Liver (tissue), 9 donors: Measurements from ENCODE around the gene FSIP1. TPM values are rescaled to one million over a fixed set of nuclear protein-coding genes. Genes with fewer than 3 reads are reported as not detected.

ENCODE experiments used
- DNase-seq: peaks from one replicate; pipeline ENCODE4 v3.0.0-alpha.2; 2017; ENCODE audit warnings: low spot score
- H3K27ac ChIP-seq, 2 donors: one replicate each; pipeline ENCODE4 v1.7.0; 2013; ENCODE audit warnings: inconsistent platforms in 2 of 2, low read length in 2 of 2, control low read depth in 1 of 2, low read depth in 1 of 2, mild to moderate bottlenecking in 1 of 2
- H3K27me3 ChIP-seq, 4 donors: one replicate each; pipeline versions ENCODE4 v1.6.1 to v1.7.0; 2013; ENCODE audit warnings: low read length in 3 of 4, inconsistent platforms in 1 of 4, mild to moderate bottlenecking in 1 of 4, moderate library complexity in 1 of 4; ENCODE audit not compliant: control insufficient read depth in 4 of 4, insufficient read depth in 4 of 4
- H3K36me3 ChIP-seq, 4 donors: one replicate each; pipeline versions ENCODE4 v1.6.1 to v1.7.0; 2013; ENCODE audit warnings: low read length in 3 of 4, mild to moderate bottlenecking in 3 of 4, low read depth in 1 of 4, moderate library complexity in 1 of 4; ENCODE audit not compliant: control insufficient read depth in 4 of 4, insufficient read depth in 3 of 4
- H3K4me1 ChIP-seq, 4 donors: one replicate each; pipeline versions ENCODE4 v1.6.1 to v1.7.0; 2013; ENCODE audit warnings: low read length in 3 of 4, mild to moderate bottlenecking in 3 of 4, moderate library complexity in 1 of 4; ENCODE audit not compliant: control insufficient read depth in 4 of 4, insufficient read depth in 4 of 4
- H3K4me3 ChIP-seq, 3 donors: one replicate each; pipeline versions ENCODE4 v1.6.1 to v1.7.0; 2013; ENCODE audit warnings: low read length in 3 of 3, control low read depth in 1 of 3, low read depth in 1 of 3, mild to moderate bottlenecking in 1 of 3
- H3K9ac ChIP-seq, 2 donors: one replicate each; pipeline ENCODE4 v1.7.0; 2013; ENCODE audit warnings: low read length in 2 of 2, mild to moderate bottlenecking in 2 of 2, moderate library complexity in 2 of 2, control low read depth in 1 of 2, low read depth in 1 of 2
- H3K9me3 ChIP-seq, 4 donors: one replicate each; pipeline versions ENCODE4 v1.6.1 to v1.7.0; 2013; ENCODE audit warnings: low read length in 3 of 4; ENCODE audit not compliant: control insufficient read depth in 4 of 4
- ATF3 ChIP-seq: IDR thresholded peaks from 2 replicates; pipeline ENCODE4 v1.6.1; 2016; ENCODE audit warnings: antibody characterized with exemption
- CTCF ChIP-seq: fragments of 150-350 bp; IDR thresholded peaks from 2 replicates; pipeline ENCODE4 v1.5.1; 2017; ENCODE audit warnings: improper control_type of control experiment, low read depth, low read length; ENCODE audit not compliant: missing input control
- EGR1 ChIP-seq, 2 donors: IDR thresholded peaks; 2 replicates each; pipeline ENCODE4 v1.6.1; 2016 to 2018; ENCODE audit warnings: antibody characterized with exemption in 2 of 2, low read depth in 2 of 2
- FOXA2 ChIP-seq: IDR thresholded peaks from 2 replicates; pipeline ENCODE4 v1.6.1; 2016; ENCODE audit warnings: antibody characterized with exemption
- HNF4G ChIP-seq: IDR thresholded peaks from 2 replicates; pipeline ENCODE4 v1.6.1; 2016; ENCODE audit warnings: antibody characterized with exemption
- JUND ChIP-seq, 2 donors: IDR thresholded peaks; 2 replicates each; pipeline ENCODE4 v1.6.1; 2016; ENCODE audit warnings: antibody characterized with exemption in 2 of 2
- NR2F2 ChIP-seq: IDR thresholded peaks from 2 replicates; pipeline ENCODE4 v1.6.1; 2016; ENCODE audit warnings: antibody characterized with exemption
- RAD21 ChIP-seq, 2 donors: IDR thresholded peaks; 2 replicates each; pipeline ENCODE4 v1.6.1; 2016; ENCODE audit warnings: antibody characterized with exemption in 2 of 2, mild to moderate bottlenecking in 2 of 2
- REST ChIP-seq: IDR thresholded peaks from 2 replicates; pipeline ENCODE4 v1.6.1; 2016; ENCODE audit warnings: antibody characterized with exemption, mild to moderate bottlenecking
- RXRA ChIP-seq, 2 donors: IDR thresholded peaks; 2 replicates each; pipeline ENCODE4 v1.6.1; 2017 to 2018; ENCODE audit warnings: antibody characterized with exemption in 2 of 2, mild to moderate bottlenecking in 1 of 2
- SP1 ChIP-seq: IDR thresholded peaks from 2 replicates; pipeline ENCODE4 v1.6.1; 2018; ENCODE audit warnings: antibody characterized with exemption, mild to moderate bottlenecking
- TAF1 ChIP-seq: conservative IDR thresholded peaks from 2 replicates; pipeline ENCODE4 v1.6.1; 2016; ENCODE audit warnings: antibody characterized with exemption, mild to moderate bottlenecking
- YY1 ChIP-seq: IDR thresholded peaks from 2 replicates; pipeline ENCODE4 v1.6.1; 2016; ENCODE audit warnings: antibody characterized with exemption, mild to moderate bottlenecking
- ZBTB33 ChIP-seq: IDR thresholded peaks from 2 replicates; pipeline ENCODE4 v1.6.1; 2016; ENCODE audit warnings: antibody characterized with exemption
- WGBS: extraction: QIAGEN DNeasy Blood & Tissue Kit; methylation state at CpG from one replicate; pipeline ENCODE4 v1.1.7; 2013; 5-methylcytosine and 5-hydroxymethylcytosine counted together
- polyA plus RNA-seq, 2 donors: library from polyadenylated mRNA; stranded (reverse) in 1 of 2; unstranded in 1 of 2; fragments of 200-250 nt in 1 of 2; fragments of >200 nt in 1 of 2; fragmentation: Nextera tagmentation in 1 of 2; extraction: Ambion mirVana in 1 of 2; gene quantifications; one replicate each; pipeline versions ENCODE4 v1.2.1 to v1.2.3, GENCODE V29; 2013 to 2015
- total RNA-seq, 2 donors: library from RNA; depleted of rRNA; stranded (reverse); fragments of >200 nt; gene quantifications; one replicate each; pipeline ENCODE4 v1.2.3, GENCODE V29; 2014
- donor health status: healthy.
- donor health status: healthy.
- donor health status: healthy.
- donor health status: healthy.
- donor health status: healthy.

The FSIP1 gene
- total and polyA plus RNA-seq, 4 donors = 0.05 to 0.29 (median 0.13) TPM

- H3K27me3 ChIP-seq = no peaks in the 10 kb centered on the region
- no peak for DNase-seq
- H3K4me1 ChIP-seq = no peaks in the 10 kb centered on the region
- no peak for TF ChIP-seq FOXA2
- no peak for TF ChIP-seq NR2F2
- no peak for TF ChIP-seq RAD21 (IDR thresholded peaks at IDR 0.05)
- TF ChIP-seq REST = no peak
- no peak for TF ChIP-seq YY1
- TF ChIP-seq ZBTB33 = no peak
- no peak for TF ChIP-seq RXRA (IDR thresholded peaks at IDR 0.05)
- TF ChIP-seq CTCF = no peak
- no peak for TF ChIP-seq ATF3
- TF ChIP-seq JUND (IDR thresholded peaks at IDR 0.05) = no peak
- TF ChIP-seq EGR1 (IDR thresholded peaks at IDR 0.05; ENCODE audit: low read depth in 2 of 2) = no peak
- no peak for TF ChIP-seq TAF1
- no peak for TF ChIP-seq SP1
- TF ChIP-seq HNF4G = no peak
- H3K36me3 ChIP-seq = peaks cover 0 to 2% (median 0%) of the 10 kb centered on the region in 4 donors
- H3K27ac ChIP-seq = no peak overlapping the region
- no peak overlapping the region for H3K4me3 ChIP-seq
- H3K9me3 ChIP-seq = no peaks in the 10 kb centered on the region
- WGBS = 94% methylated on average over 3 of the region's 3 CpGs
- no peak overlapping the region for H3K9ac ChIP-seq
These were observed 43.6 kb downstream of the FSIP1 start for GRCh38 chr15:39738998-39739397.

- no peaks in the 10 kb centered on the region for H3K9me3 ChIP-seq
- H3K4me1 ChIP-seq = no peaks in the 10 kb centered on the region
- H3K36me3 ChIP-seq = peaks cover 0 to 2% (median 0%) of the 10 kb centered on the region in 4 donors
- DNase-seq = no peak
- H3K4me3 ChIP-seq = no peak overlapping the region
- H3K27me3 ChIP-seq = no peaks in the 10 kb centered on the region
- H3K9ac ChIP-seq = no peak overlapping the region
- 69% methylated on average over 4 of the region's 4 CpGs for WGBS
- no peak overlapping the region for H3K27ac ChIP-seq
- TF ChIP-seq RAD21 (IDR thresholded peaks at IDR 0.05) (no peak), EGR1 (IDR thresholded peaks at IDR 0.05; ENCODE audit: low read depth in 2 of 2) (no peak), CTCF (no peak), YY1 (no peak), ATF3 (no peak)
These were observed 45.5 kb downstream of the FSIP1 start for GRCh38 chr15:39737196-39737550.
